Parathyroid adenoma (tissue), 2 donors: ENCODE data around the gene RTP4.

Experiments used
- H2AFZ ChIP-seq: fragments of 300-600 bp; sonication (generic); one replicate; pipeline ENCODE4 v1.7.0; 2017; ENCODE audit warnings: antibody characterized with exemption, mild to moderate bottlenecking
- H3K27ac ChIP-seq: fragments of 300-600 bp; sonication (generic); one replicate; pipeline ENCODE4 v1.7.0; 2017
- H3K27me3 ChIP-seq: fragments of 300-600 bp; sonication (generic); one replicate; pipeline ENCODE4 v1.7.0; 2017; ENCODE audit warnings: low read length; ENCODE audit not compliant: control insufficient read depth, insufficient read depth
- H3K36me3 ChIP-seq: fragments of 300-600 bp; sonication (generic); one replicate; pipeline ENCODE4 v1.7.0; 2017; ENCODE audit warnings: low read length; ENCODE audit not compliant: control insufficient read depth, insufficient read depth
- H3K4me1 ChIP-seq: fragments of 300-600 bp; sonication (generic); one replicate; pipeline ENCODE4 v1.7.0; 2017; ENCODE audit warnings: control low read depth
- H3K4me2 ChIP-seq: fragments of 300-600 bp; sonication (generic); one replicate; pipeline ENCODE4 v1.7.0; 2017; ENCODE audit warnings: low read length
- H3K4me3 ChIP-seq: fragments of 300-600 bp; sonication (generic); one replicate; pipeline ENCODE4 v1.7.0; 2017; ENCODE audit warnings: low read depth, low read length
- H3K79me2 ChIP-seq: fragments of 300-600 bp; sonication (generic); one replicate; pipeline ENCODE4 v1.7.0; 2017; ENCODE audit warnings: control low read depth
- H3K9ac ChIP-seq: fragments of 300-600 bp; sonication (generic); one replicate; pipeline ENCODE4 v1.7.0; 2017; ENCODE audit warnings: mild to moderate bottlenecking
- H3K9me3 ChIP-seq: fragments of 300-600 bp; sonication (generic); one replicate; pipeline ENCODE4 v1.7.0; 2017; ENCODE audit warnings: low read length; ENCODE audit not compliant: control insufficient read depth
- TF ChIP-seq, protein P1 (sequence below): fragments of 300-600 bp; sonication (generic); IDR thresholded peaks from one replicate; pipeline ENCODE4 v1.7.0; 2017; ENCODE audit warnings: antibody characterized with exemption, mild to moderate bottlenecking
- donor health status: primary hyperparathyroidism.

Gene RTP4

DNA sequence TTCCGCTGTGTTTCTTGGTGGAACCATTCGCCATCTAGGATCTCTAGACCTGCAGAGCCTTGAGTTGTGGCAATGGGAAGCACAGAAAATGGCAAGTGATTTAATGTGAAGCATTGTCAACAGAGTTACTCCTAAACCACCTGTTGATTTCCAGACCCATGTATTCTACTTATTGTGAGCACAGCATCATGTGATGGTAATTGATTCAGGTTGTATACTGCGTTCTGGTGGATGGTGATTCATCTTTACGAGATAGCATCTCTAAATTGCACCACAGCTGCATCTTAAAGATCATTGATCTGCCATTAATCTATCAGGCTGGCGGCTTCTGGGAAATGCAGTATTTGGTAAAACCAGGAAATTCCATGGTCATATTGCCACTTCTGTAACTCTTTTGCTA is 7.4 kb downstream of the RTP4 start:
- no peaks in the 10 kb centered on the region for H3K9me3 ChIP-seq
- no peak overlapping the region for H2AFZ ChIP-seq
- no peaks in the 10 kb centered on the region for H3K79me2 ChIP-seq
- H3K36me3 ChIP-seq, result no peaks in the 10 kb centered on the region
- no peak overlapping the region for H3K9ac ChIP-seq
- no peak overlapping the region for H3K4me3 ChIP-seq
- TF ChIP-seq, protein P1, sequence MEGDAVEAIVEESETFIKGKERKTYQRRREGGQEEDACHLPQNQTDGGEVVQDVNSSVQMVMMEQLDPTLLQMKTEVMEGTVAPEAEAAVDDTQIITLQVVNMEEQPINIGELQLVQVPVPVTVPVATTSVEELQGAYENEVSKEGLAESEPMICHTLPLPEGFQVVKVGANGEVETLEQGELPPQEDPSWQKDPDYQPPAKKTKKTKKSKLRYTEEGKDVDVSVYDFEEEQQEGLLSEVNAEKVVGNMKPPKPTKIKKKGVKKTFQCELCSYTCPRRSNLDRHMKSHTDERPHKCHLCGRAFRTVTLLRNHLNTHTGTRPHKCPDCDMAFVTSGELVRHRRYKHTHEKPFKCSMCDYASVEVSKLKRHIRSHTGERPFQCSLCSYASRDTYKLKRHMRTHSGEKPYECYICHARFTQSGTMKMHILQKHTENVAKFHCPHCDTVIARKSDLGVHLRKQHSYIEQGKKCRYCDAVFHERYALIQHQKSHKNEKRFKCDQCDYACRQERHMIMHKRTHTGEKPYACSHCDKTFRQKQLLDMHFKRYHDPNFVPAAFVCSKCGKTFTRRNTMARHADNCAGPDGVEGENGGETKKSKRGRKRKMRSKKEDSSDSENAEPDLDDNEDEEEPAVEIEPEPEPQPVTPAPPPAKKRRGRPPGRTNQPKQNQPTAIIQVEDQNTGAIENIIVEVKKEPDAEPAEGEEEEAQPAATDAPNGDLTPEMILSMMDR, result no peak
- H3K4me1 ChIP-seq, result no peaks in the 10 kb centered on the region
- H3K4me2 ChIP-seq, result no peak overlapping the region
- H3K27ac ChIP-seq, result no peak overlapping the region
- H3K27me3 ChIP-seq, result no peaks in the 10 kb centered on the region

DNA sequence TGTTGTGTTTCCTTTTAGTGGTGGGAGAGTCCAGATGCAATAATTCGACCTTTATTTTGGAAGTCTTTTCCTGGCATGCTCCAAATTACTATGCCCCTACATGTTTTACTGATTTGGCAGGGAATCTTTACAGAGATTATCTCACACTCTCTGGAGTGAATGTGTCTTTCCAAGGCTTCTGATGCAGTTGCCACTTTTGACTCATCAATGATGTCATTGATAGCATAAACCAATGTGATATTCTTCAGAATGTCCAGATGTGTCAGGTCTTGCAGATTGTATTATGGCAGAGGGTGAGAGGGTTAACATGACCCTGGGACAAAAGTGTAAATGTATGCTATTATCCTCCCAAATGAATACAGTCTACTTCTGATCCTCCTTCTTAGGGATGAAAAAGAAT is 9.7 kb downstream of the RTP4 start:
- no peaks in the 10 kb centered on the region for H3K9me3 ChIP-seq
- H3K79me2 ChIP-seq, result no peaks in the 10 kb centered on the region
- H3K4me1 ChIP-seq, result no peaks in the 10 kb centered on the region
- H3K9ac ChIP-seq, result no peak overlapping the region
- no peaks in the 10 kb centered on the region for H3K36me3 ChIP-seq
- TF ChIP-seq, protein P1, result no peak
- no peak overlapping the region for H3K27ac ChIP-seq
- no peaks in the 10 kb centered on the region for H3K27me3 ChIP-seq
- H3K4me3 ChIP-seq, result no peak overlapping the region
- no peak overlapping the region for H2AFZ ChIP-seq
- H3K4me2 ChIP-seq, result no peak overlapping the region

DNA sequence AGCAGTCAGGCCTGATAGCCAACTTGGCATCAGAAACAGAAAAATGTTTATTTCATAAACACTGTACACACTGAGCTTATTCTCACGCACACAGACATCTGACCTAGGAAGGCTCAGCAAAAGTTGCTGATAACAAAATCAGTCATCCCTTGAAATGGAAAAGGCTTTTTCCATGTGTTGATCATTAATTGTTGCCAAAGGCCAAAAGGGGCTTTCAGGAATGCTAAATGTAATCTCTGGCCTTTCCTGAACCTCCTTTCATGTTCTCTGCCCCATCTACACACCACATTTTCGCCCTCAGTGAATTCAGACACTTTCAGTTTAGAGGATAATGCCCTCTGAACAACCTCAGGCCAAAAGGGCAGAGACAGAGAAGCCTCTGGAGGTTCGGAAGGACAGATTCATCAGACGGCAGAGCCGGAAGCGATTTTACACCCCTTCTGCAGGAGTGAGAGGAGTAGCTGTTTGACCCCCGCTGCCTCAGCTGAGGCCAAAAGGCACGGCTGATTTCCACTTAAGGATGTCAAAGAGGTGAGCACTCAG is 14.5 kb downstream of the RTP4 start:
- H3K4me1 ChIP-seq, result no peaks in the 10 kb centered on the region
- H3K27ac ChIP-seq, result no peak overlapping the region
- TF ChIP-seq, protein P1, result no peak
- H3K9me3 ChIP-seq, result no peaks in the 10 kb centered on the region
- no peak overlapping the region for H2AFZ ChIP-seq
- H3K27me3 ChIP-seq, result no peaks in the 10 kb centered on the region
- H3K36me3 ChIP-seq, result no peaks in the 10 kb centered on the region
- H3K9ac ChIP-seq, result no peak overlapping the region
- H3K4me3 ChIP-seq, result no peak overlapping the region
- no peak overlapping the region for H3K4me2 ChIP-seq
- H3K79me2 ChIP-seq, result no peaks in the 10 kb centered on the region

DNA sequence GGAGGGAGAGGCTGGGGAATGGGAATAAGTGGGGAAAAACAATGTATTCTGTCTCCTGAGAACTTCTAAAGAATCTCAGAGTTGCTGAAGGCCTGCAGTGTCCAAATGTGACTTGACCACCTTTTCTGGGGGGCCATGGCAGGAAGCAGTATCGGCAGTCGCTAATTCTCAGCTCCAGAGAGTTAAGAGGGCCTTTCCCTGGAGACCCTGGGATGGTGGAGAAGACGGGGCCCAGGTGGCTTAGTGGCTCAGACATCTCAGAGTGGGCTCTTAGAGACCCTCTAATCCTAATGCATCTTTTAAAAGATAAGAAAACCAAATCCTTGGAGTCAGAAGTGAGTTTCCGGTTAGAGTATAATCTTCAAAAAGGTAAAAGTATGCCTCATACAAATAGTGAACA is 15.1 kb downstream of the RTP4 start:
- no peaks in the 10 kb centered on the region for H3K4me1 ChIP-seq
- no peak overlapping the region for H3K4me2 ChIP-seq
- no peaks in the 10 kb centered on the region for H3K79me2 ChIP-seq
- H3K36me3 ChIP-seq, result no peaks in the 10 kb centered on the region
- TF ChIP-seq, protein P1, result no peak
- no peak overlapping the region for H3K9ac ChIP-seq
- H2AFZ ChIP-seq, result no peak overlapping the region
- H3K9me3 ChIP-seq, result no peaks in the 10 kb centered on the region
- no peaks in the 10 kb centered on the region for H3K27me3 ChIP-seq
- H3K4me3 ChIP-seq, result no peak overlapping the region
- no peak overlapping the region for H3K27ac ChIP-seq

DNA sequence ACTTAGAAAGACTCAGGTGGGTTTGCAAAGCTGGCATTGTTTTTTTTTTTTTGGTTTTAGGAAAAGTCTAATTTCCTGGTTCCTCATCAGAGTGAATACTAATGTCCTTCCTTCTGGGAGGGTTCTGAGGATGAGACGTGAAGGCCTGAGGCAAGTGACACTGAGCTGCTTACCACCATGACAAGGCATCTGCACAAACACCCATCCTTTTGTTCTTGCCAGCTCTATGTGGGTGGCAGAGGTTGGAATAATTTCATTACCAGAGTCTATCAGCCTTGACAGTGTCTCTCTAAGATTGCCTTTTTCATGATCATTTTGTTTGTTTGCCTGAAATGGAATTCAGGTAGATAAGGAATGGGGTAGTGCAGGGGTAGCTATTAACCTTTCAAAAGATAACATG is 17.1 kb downstream of the RTP4 start:
- no peak overlapping the region for H2AFZ ChIP-seq
- H3K36me3 ChIP-seq, result no peaks in the 10 kb centered on the region
- H3K4me1 ChIP-seq, result no peaks in the 10 kb centered on the region
- TF ChIP-seq, protein P1, result no peak
- H3K4me2 ChIP-seq, result no peak overlapping the region
- no peaks in the 10 kb centered on the region for H3K9me3 ChIP-seq
- H3K79me2 ChIP-seq, result no peaks in the 10 kb centered on the region
- no peak overlapping the region for H3K9ac ChIP-seq
- no peak overlapping the region for H3K4me3 ChIP-seq
- H3K27ac ChIP-seq, result no peak overlapping the region
- H3K27me3 ChIP-seq, result no peaks in the 10 kb centered on the region
